OCI-LY7 (cell line): ENCODE measurements around the gene GBX2. TPM values are rescaled to one million over a fixed set of nuclear protein-coding genes. Genes with fewer than 3 reads are reported as not detected.

ENCODE experiments used
- BruUV-seq: library from RNA; stranded (reverse); fragments of 400-500 nt; replicated peaks from 2 replicates; lab custom pipeline; 2021; lab: Mats Ljungman, UMichigan
- CTCF ChIA-PET: fragments of 300-600 bp; sonication (Branson Sonifier 250); formaldehyde crosslinking; loops from one replicate; lab custom pipeline; 2022; ENCODE audit warnings: antibody characterized with exemption; ENCODE audit not compliant: unreplicated experiment; lab: Charles Lee
- POLR2A ChIA-PET: fragments of 300-600 bp; sonication (Branson Sonifier 250); formaldehyde crosslinking; loops from one replicate; lab custom pipeline; 2022; ENCODE audit warnings: antibody characterized with exemption; lab: Charles Lee
- DNase-seq: peaks from one replicate; pipeline ENCODE4 v3.0.0-alpha.2; 2015; ENCODE audit warnings: low spot score
- H2AFZ ChIP-seq: fragments of 200-600 bp; sonication (generic), shearing (Covaris generic); 2 replicates; pipeline ENCODE4 v1.6.1; 2014; ENCODE audit warnings: mild to moderate bottlenecking, antibody characterized with exemption, low read length, moderate library complexity
- H3K27ac ChIP-seq: fragments of 200-600 bp; sonication (generic); 2 replicates; pipeline ENCODE4 v1.5.1; 2014; ENCODE audit warnings: mixed run types, low read depth, mild to moderate bottlenecking, moderate library complexity, low read length, inconsistent platforms; ENCODE audit not compliant: poor library complexity, severe bottlenecking
- H3K36me3 ChIP-seq: fragments of 200-600 bp; sonication (generic); 2 replicates; pipeline ENCODE4 v1.6.1; 2014; ENCODE audit warnings: mild to moderate bottlenecking, antibody characterized with exemption, low read length, moderate library complexity, mixed read lengths; ENCODE audit not compliant: insufficient read depth
- H3K4me1 ChIP-seq: fragments of 200-600 bp; sonication (generic); 2 replicates; pipeline ENCODE4 v1.5.1; 2014; ENCODE audit warnings: mild to moderate bottlenecking, low read length; ENCODE audit not compliant: insufficient read depth, poor library complexity, severe bottlenecking
- H3K4me2 ChIP-seq: fragments of 200-600 bp; sonication (generic); 2 replicates; pipeline ENCODE4 v1.6.1; 2014; ENCODE audit warnings: mild to moderate bottlenecking, low read length
- H3K4me3 ChIP-seq: fragments of 200-600 bp; sonication (generic); 2 replicates; pipeline ENCODE4 v1.5.1; 2014; ENCODE audit warnings: mild to moderate bottlenecking, low read depth, low read length; ENCODE audit not compliant: poor library complexity, severe bottlenecking
- H3K79me2 ChIP-seq: fragments of 200-600 bp; sonication (generic); 2 replicates; pipeline ENCODE4 v1.6.1; 2016; ENCODE audit warnings: low read depth, mild to moderate bottlenecking, low read length, moderate library complexity, mixed read lengths; ENCODE audit not compliant: insufficient read depth
- H3K9me2 ChIP-seq: fragments of 200-600 bp; sonication (generic); 2 replicates; pipeline ENCODE4 v1.6.1; 2016; ENCODE audit warnings: mild to moderate bottlenecking, low read length, mixed read lengths; ENCODE audit not compliant: insufficient read depth
- H3K9me3 ChIP-seq: fragments of 200-600 bp; sonication (generic); 2 replicates; pipeline ENCODE4 v1.6.1; 2014; ENCODE audit warnings: mild to moderate bottlenecking, mixed run types, low read length, mixed read lengths
- H4K20me1 ChIP-seq: fragments of 200-600 bp; sonication (generic); 2 replicates; pipeline ENCODE4 v1.6.1; 2014; ENCODE audit warnings: mild to moderate bottlenecking, antibody characterized with exemption, low read length, moderate library complexity, mixed read lengths; ENCODE audit not compliant: insufficient read depth
- EZH2phosphoT487 ChIP-seq: fragments of 200-600 bp; sonication (generic); IDR thresholded peaks from 2 replicates; pipeline ENCODE4 v1.6.1; 2018; ENCODE audit warnings: low read depth, borderline replicate concordance, mild to moderate bottlenecking, mixed run types, antibody characterized with exemption, low read length, moderate library complexity, mixed read lengths
- intact Hi-C: fragments of 100-400 bp; cut with micrococcal nuclease; formaldehyde crosslinking; loops from one replicate; pipeline ENCODE4 v1.10.0; 2022; ENCODE audit not compliant: unreplicated experiment
- total RNA-seq, 2 experiments: library from RNA; depleted of rRNA in 1 of 2; stranded (reverse); fragments of >200 nt in 1 of 2; shearing (Covaris generic) in 1 of 2; gene quantifications; 2 replicates each; pipeline ENCODE4 v1.2.3, GENCODE V29; 2014 to 2022
- TF ChIP-seq, protein P1 (sequence below): fragments of 200-600 bp; sonication (generic); conservative IDR thresholded peaks from 2 replicates; pipeline ENCODE4 v1.5.1; 2014; ENCODE audit warnings: mild to moderate bottlenecking, antibody characterized with exemption, low read length, moderate library complexity, mixed read lengths

GBX2 gene
- total RNA-seq, 2 experiments from 2014 or later = not detected

- H3K27ac ChIP-seq = no peak overlapping the region
- no TSS peak for BruUV-seq
- no peaks in the 10 kb centered on the region for H3K79me2 ChIP-seq
- no peaks in the 10 kb centered on the region for H3K9me2 ChIP-seq
- no peak overlapping the region for H3K4me3 ChIP-seq
- TF ChIP-seq EZH2phosphoT487 = no peak
- TF ChIP-seq, protein P1, sequence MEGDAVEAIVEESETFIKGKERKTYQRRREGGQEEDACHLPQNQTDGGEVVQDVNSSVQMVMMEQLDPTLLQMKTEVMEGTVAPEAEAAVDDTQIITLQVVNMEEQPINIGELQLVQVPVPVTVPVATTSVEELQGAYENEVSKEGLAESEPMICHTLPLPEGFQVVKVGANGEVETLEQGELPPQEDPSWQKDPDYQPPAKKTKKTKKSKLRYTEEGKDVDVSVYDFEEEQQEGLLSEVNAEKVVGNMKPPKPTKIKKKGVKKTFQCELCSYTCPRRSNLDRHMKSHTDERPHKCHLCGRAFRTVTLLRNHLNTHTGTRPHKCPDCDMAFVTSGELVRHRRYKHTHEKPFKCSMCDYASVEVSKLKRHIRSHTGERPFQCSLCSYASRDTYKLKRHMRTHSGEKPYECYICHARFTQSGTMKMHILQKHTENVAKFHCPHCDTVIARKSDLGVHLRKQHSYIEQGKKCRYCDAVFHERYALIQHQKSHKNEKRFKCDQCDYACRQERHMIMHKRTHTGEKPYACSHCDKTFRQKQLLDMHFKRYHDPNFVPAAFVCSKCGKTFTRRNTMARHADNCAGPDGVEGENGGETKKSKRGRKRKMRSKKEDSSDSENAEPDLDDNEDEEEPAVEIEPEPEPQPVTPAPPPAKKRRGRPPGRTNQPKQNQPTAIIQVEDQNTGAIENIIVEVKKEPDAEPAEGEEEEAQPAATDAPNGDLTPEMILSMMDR = no peak
- H4K20me1 ChIP-seq = no peaks in the 10 kb centered on the region
- CTCF ChIA-PET = no interaction called here
- no peak overlapping the region for H2AFZ ChIP-seq
- H3K4me2 ChIP-seq = no peak overlapping the region
- POLR2A ChIA-PET = no interaction called here
- intact Hi-C loops = no loop called here
- no peak for DNase-seq
- H3K36me3 ChIP-seq = no peaks in the 10 kb centered on the region
- no peaks in the 10 kb centered on the region for H3K4me1 ChIP-seq
- no peaks in the 10 kb centered on the region for H3K9me3 ChIP-seq
These were observed 16.5 kb upstream of the GBX2 start for GRCh38 chr2:236184701-236185100.

GRCh38 chr2:236180831-236181453 is 12.8 kb upstream of the GBX2 start:
- H4K20me1 ChIP-seq = no peaks in the 10 kb centered on the region
- no peaks in the 10 kb centered on the region for H3K9me2 ChIP-seq
- intact Hi-C loops = loop anchor here (1.0 to 2.0 kb wide), 2 partner anchors 402 to 414 kb away; no protein-coding TSS in a partner anchor
- BruUV-seq = no TSS peak
- H2AFZ ChIP-seq = no peak overlapping the region
- H3K79me2 ChIP-seq = no peaks in the 10 kb centered on the region
- no peak overlapping the region for H3K4me2 ChIP-seq
- no peak overlapping the region for H3K27ac ChIP-seq
- no peaks in the 10 kb centered on the region for H3K4me1 ChIP-seq
- TF ChIP-seq, protein P1 = peak; percentile 98
- TF ChIP-seq EZH2phosphoT487 = no peak
- DNase-seq = peak; percentile 45
- CTCF ChIA-PET = no interaction called here
- no peak overlapping the region for H3K4me3 ChIP-seq
- H3K36me3 ChIP-seq = no peaks in the 10 kb centered on the region
- no peaks in the 10 kb centered on the region for H3K9me3 ChIP-seq
- POLR2A ChIA-PET = no interaction called here

DNA sequence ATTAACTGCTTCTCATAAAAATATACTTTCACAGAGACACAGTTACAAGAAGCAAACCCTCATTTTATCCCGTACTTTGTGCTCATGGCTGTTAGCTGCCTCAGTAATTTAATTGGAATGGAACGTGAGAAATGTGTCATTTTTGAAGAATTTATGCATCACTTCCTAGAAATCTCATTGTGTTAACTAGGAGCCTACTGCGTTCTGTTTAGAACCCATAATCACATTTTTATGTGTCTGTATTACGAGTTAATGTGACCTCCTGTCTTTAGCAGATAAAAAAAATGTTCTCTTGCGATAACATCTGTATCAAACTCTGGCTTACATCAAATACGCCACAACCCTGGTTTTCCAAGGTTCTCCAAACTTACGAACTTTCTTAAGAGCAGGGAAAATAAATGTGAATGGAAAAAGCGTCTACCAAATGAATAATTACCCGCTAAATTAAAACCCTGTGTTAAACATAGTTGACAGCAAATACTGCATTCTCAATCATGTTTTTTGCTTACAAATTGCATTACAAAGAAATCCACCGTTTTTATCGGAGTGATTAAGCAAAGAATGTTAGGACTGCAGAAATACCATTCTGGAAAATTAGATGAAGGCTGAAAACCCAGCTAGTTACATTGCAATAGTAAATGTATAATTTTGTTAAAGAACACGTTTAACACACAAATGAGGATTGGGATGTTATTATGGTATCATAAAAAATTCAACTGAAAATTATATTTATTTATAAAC is 12.1 kb upstream of the GBX2 start:
- BruUV-seq = no TSS peak

More for the DNA sequence above, 12.1 kb upstream of the GBX2 start:
- no peaks in the 10 kb centered on the region for H3K9me3 ChIP-seq
- no peak overlapping the region for H2AFZ ChIP-seq
- H3K79me2 ChIP-seq = no peaks in the 10 kb centered on the region
- TF ChIP-seq, protein P1 = no peak
- no peaks in the 10 kb centered on the region for H4K20me1 ChIP-seq
- intact Hi-C loops = loop anchor here (2.0 kb wide), 1 partner anchor 413 kb away; no protein-coding TSS in a partner anchor
- DNase-seq = no peak
- H3K36me3 ChIP-seq = no peaks in the 10 kb centered on the region
- CTCF ChIA-PET = no interaction called here
- H3K4me2 ChIP-seq = no peak overlapping the region
- POLR2A ChIA-PET = interaction anchor here (1.0 kb wide), 1 partner anchor 222 kb away, joined by 3 read pairs; no protein-coding TSS in a partner anchor
- no peaks in the 10 kb centered on the region for H3K4me1 ChIP-seq
- H3K27ac ChIP-seq = no peak overlapping the region
- no peaks in the 10 kb centered on the region for H3K9me2 ChIP-seq
- no peak overlapping the region for H3K4me3 ChIP-seq
